Stomach (tissue), 9 donors: ENCODE results near the gene SLC27A3. TPM values are rescaled to one million over a fixed set of nuclear protein-coding genes. Genes with fewer than 3 reads are reported as not detected.

ENCODE experiments used
- DNase-seq, 2 donors: peaks; one replicate each; pipeline versions ENCODE4 v3.0.0 to v3.0.0-alpha.2; 2013 to 2019
- H3K27ac ChIP-seq, 5 donors: fragments of 200-600 bp in 4 of 5; sonication (generic) in 4 of 5; one replicate each; pipeline ENCODE4 v1.5.1; 2013 to 2019; ENCODE audit warnings: mild to moderate bottlenecking in 1 of 5, moderate library complexity in 1 of 5
- H3K27me3 ChIP-seq, 3 donors: fragments of 200-600 bp; sonication (generic); one replicate each; pipeline ENCODE4 v1.5.1; 2017 to 2019; ENCODE audit warnings: mixed run types in 1 of 3
- H3K36me3 ChIP-seq, 4 donors: fragments of 200-600 bp; sonication (generic); 1 replicate in 3 of 4; 2 replicates in 1 of 4; pipeline ENCODE4 v1.5.1; 2016 to 2019
- H3K4me1 ChIP-seq, 4 donors: fragments of 200-600 bp; sonication (generic); one replicate each; pipeline ENCODE4 v1.5.1; 2016 to 2019
- H3K4me3 ChIP-seq, 4 donors: fragments of 200-600 bp; sonication (generic) in 3 of 4; one replicate each; pipeline ENCODE4 v1.5.1; 2016 to 2019; ENCODE audit warnings: mild to moderate bottlenecking in 1 of 4
- H3K9me3 ChIP-seq, 4 donors: fragments of 200-600 bp; sonication (generic); one replicate each; pipeline ENCODE4 v1.5.1; 2016 to 2019
- EP300 ChIP-seq: sonication (generic); formaldehyde crosslinking; IDR thresholded peaks from one replicate; pipeline ENCODE4 v1.6.1; 2017; ENCODE audit warnings: antibody characterized with exemption
- POLR2A ChIP-seq, 4 donors: fragments of 450-650 bp; IDR thresholded peaks; one replicate each; pipeline ENCODE4 v1.6.1; 2016; ENCODE audit warnings: antibody characterized with exemption in 4 of 4, control low read depth in 2 of 4, mild to moderate bottlenecking in 1 of 4, moderate library complexity in 1 of 4
- POLR2AphosphoS5 ChIP-seq, 3 donors: sonication (generic); formaldehyde crosslinking; IDR thresholded peaks; one replicate each; pipeline ENCODE4 v1.6.1; 2016; ENCODE audit warnings: antibody characterized with exemption in 3 of 3
- WGBS, 5 donors: extraction: QIAGEN DNeasy Blood & Tissue Kit in 3 of 5; methylation state at CpG; one replicate each; pipeline versions ENCODE4 v1.1.5 to v1.1.7; 2013 to 2018; 5-methylcytosine and 5-hydroxymethylcytosine counted together
- intact Hi-C: fragments of 100-400 bp; cut with DNase I; formaldehyde crosslinking; loops from one replicate; pipeline ENCODE4 v1.15.1; 2023; ENCODE audit warnings: low total_unique reads
- polyA plus RNA-seq, 3 donors: library from polyadenylated mRNA; stranded (reverse); fragments of 200-250 nt; gene quantifications; one replicate each; pipeline ENCODE4 v1.2.3, GENCODE V29; 2013
- total RNA-seq, 5 donors: library from RNA; depleted of rRNA; stranded (reverse); fragments of >200 nt; gene quantifications; one replicate each; pipeline versions ENCODE4 v1.1.0 to v1.2.3, GENCODE V29; 2014 to 2016
- TF ChIP-seq, protein P1 (sequence below), 7 experiments: fragments of 450-650 bp in 4 of 7; fragments of 200-600 bp in 3 of 7; sonication (generic) in 3 of 7; IDR thresholded peaks; one replicate each; pipeline ENCODE4 v1.5.1; 2016 to 2019; ENCODE audit warnings: antibody characterized with exemption in 7 of 7, control low read depth in 2 of 7, mild to moderate bottlenecking in 1 of 7
- donor health status: healthy with polysubstance abuse.
- donor health status: Bipolar disorder and iron deficiency.
- donor health status: healthy.

SLC27A3 gene
- total and polyA plus RNA-seq, 8 donors = 14.9 to 89.9 (median 53.2) TPM

DNA sequence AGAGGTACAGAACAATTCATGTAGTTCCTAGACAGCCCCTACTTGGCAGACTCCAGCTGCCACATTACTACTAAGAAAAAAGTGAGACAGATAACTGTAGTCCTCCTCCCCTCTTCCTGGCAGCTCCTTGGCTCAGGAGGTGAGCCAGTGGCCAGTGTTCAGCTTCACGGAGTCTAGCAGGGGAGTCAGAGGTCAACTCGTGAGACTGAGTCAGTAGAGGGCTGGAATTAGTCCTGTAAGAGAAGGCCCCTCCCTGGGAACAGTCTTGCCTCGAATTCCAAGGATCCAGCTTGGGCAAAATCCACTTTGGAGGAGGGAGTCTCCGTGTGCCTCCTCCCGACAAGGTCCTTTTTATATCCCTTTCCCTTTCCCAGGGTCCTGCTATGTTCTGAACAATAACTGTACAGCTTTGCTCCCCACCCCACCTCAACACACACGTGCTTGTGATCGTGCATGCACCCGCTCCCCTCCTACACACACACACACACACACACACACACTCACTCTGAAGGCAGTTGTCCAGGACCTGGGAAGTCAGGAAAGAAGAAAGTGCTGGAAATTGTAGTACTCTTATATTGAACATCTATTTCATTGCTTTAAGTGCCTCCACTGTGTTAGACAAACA lies 22.5 kb upstream of the SLC27A3 start:
- no peaks in the 10 kb centered on the region for H3K27me3 ChIP-seq
- intact Hi-C loops = no loop called here
- H3K9me3 ChIP-seq = no peaks in the 10 kb centered on the region
- peaks cover 24 to 54% (median 47%) of the 10 kb centered on the region in 4 donors for H3K4me1 ChIP-seq
- peak overlapping the region; percentile 28 to 77 (median 73) for H3K27ac ChIP-seq
- TF ChIP-seq, protein P1, sequence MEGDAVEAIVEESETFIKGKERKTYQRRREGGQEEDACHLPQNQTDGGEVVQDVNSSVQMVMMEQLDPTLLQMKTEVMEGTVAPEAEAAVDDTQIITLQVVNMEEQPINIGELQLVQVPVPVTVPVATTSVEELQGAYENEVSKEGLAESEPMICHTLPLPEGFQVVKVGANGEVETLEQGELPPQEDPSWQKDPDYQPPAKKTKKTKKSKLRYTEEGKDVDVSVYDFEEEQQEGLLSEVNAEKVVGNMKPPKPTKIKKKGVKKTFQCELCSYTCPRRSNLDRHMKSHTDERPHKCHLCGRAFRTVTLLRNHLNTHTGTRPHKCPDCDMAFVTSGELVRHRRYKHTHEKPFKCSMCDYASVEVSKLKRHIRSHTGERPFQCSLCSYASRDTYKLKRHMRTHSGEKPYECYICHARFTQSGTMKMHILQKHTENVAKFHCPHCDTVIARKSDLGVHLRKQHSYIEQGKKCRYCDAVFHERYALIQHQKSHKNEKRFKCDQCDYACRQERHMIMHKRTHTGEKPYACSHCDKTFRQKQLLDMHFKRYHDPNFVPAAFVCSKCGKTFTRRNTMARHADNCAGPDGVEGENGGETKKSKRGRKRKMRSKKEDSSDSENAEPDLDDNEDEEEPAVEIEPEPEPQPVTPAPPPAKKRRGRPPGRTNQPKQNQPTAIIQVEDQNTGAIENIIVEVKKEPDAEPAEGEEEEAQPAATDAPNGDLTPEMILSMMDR (IDR thresholded peaks at IDR 0.05) = no peak
- no peak for TF ChIP-seq POLR2A (IDR thresholded peaks at IDR 0.05)
- no peak for TF ChIP-seq POLR2AphosphoS5 (IDR thresholded peaks at IDR 0.05)
- TF ChIP-seq EP300 = no peak
- WGBS, 5 donors = 55 to 75% (median 74%) methylated on average over 8 of the region's 8 CpGs
- H3K36me3 ChIP-seq = peaks cover 43 to 92% (median 89%) of the 10 kb centered on the region in 4 donors
- peak overlapping the region in 1 of 4 donors; percentile 15 for H3K4me3 ChIP-seq
- no peak for DNase-seq

DNA sequence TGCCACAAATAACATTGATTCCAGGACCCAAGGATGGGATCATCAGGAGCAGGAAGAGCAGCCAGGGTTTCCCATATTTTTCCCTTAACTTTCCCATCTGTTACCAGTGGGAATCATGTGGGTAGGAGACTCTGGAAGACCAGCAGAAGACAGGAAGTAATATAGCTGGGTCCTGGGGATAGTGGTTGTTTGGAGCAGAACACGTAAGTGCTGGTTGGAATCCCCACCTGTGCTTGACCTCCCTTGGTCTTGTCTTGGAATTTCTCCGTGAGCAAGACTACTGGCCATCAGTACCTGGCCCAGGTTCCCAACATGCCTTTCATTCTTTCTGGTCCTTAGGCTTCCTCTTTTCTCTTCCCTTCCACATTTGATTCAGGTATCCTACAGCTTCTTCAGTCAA lies 20.9 kb upstream of the SLC27A3 start:
- Histone ChIP-seq H3K27ac (no peak overlapping the region), H3K9me3 (no peaks in the 10 kb centered on the region), H3K36me3 (peaks cover 53 to 93% (median 90%) of the 10 kb centered on the region in 4 donors), H3K4me3 (no peak overlapping the region), H3K4me1 (peaks cover 24 to 39% (median 38%) of the 10 kb centered on the region in 4 donors), H3K27me3 (no peaks in the 10 kb centered on the region)
- TF ChIP-seq, protein P1 (IDR thresholded peaks at IDR 0.05) = no peak
- TF ChIP-seq POLR2AphosphoS5 (IDR thresholded peaks at IDR 0.05) (no peak), EP300 (no peak), POLR2A (IDR thresholded peaks at IDR 0.05) (no peak)
- intact Hi-C loops = no loop called here
- DNase-seq = no peak
- WGBS, 5 donors = 90 to 100% (median 97%) methylated on average over 2 of the region's 2 CpGs

DNA sequence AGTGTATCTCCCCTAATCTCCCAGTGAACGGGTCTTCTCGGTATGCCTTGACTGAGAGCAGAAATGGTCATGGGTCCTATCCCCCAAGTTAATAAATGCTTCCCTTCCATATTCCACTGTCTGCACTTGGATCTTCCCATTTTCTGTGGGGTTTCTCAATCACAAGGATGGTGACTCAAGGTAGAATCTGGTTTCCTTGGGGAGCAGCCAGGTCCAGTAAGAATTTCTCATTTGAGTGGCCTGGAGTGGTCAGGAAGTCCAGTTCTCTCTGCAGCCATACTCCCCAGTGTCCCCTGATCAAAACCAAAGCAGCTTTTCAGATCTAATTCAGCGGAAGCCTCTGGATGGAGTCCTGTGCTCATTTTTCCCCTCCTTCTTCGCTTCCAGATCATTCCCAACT lies 14.8 kb upstream of the SLC27A3 start:
- TF ChIP-seq POLR2AphosphoS5 (IDR thresholded peaks at IDR 0.05) (no peak), EP300 (no peak), POLR2A (IDR thresholded peaks at IDR 0.05) (no peak)
- TF ChIP-seq, protein P1 (IDR thresholded peaks at IDR 0.05) = no peak
- intact Hi-C loops = no loop called here
- H3K27ac ChIP-seq = no peak overlapping the region

DNA sequence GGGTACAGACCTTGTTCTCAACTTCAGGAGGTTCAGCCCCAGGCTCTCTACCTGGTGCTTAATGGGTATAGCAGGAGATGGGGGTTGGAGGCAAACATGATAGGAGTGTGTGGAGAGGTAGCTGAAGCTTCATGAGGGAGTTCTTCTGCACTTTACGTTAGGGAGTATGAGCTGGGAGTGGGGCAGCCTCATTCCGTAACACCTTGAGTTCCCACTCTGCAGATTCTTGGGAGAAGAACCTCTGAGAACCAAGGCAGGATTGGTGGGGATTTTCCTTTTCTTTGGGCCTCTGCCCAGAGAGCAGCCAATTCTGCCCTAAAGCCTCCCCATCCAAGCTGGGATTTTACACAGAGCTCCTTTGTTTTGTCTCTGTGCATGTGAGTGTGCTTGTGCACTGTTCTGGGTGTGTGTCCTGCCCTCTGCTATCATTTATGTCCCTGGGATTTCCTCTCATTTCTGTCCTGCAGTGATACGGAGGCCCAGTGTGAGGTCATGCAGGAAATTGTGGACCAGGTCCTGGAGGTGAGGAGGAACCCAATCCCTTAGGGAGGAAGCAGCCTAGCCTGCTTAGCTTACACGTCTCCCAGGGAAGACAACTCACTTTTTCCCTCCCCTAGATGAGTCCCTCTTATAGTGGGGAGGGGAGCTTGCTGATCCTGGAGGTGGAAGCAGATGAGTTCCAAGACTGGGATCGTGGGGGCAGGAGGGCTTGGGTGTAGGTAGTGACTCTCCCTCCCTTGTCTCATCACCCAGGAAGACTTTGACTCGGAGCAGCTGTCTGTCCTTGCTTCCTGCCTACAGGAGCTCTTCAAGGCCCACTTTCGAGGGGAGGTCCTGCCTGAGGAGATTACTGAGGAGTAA lies 11.6 kb upstream of the SLC27A3 start:
- Histone ChIP-seq H3K36me3 (peaks cover 34 to 100% (median 98%) of the 10 kb centered on the region in 4 donors), H3K27ac (peak overlapping the region; percentile 47 to 79 (median 70)), H3K4me3 (no peak overlapping the region), H3K27me3 (no peaks in the 10 kb centered on the region), H3K9me3 (no peaks in the 10 kb centered on the region), H3K4me1 (peaks cover 11 to 43% (median 34%) of the 10 kb centered on the region in 4 donors)
- 53 to 69% (median 66%) methylated on average over 7 of the region's 7 CpGs for WGBS, 5 donors
- intact Hi-C loops = no loop called here
- TF ChIP-seq, protein P1 (IDR thresholded peaks at IDR 0.05) = no peak
- peak in 1 of 3 donors; percentile 60 for TF ChIP-seq POLR2AphosphoS5 (IDR thresholded peaks at IDR 0.05)
- DNase-seq = peak in 1 of 2 donors; percentile 49

More for the DNA sequence above, 14.8 kb upstream of the SLC27A3 start:
- peaks cover 0 to 27% (median 16%) of the 10 kb centered on the region in 4 donors for H3K4me1 ChIP-seq
- no peak for DNase-seq
- 91 to 98% (median 96%) methylated on average over 4 of the region's 4 CpGs for WGBS, 5 donors
- H3K9me3 ChIP-seq = no peaks in the 10 kb centered on the region
- H3K4me3 ChIP-seq = no peak overlapping the region
- H3K36me3 ChIP-seq = peaks cover 46 to 100% (median 100%) of the 10 kb centered on the region in 4 donors
- no peaks in the 10 kb centered on the region for H3K27me3 ChIP-seq
